GM18505 (cell line): ENCODE measurements around the gene SLCO3A1.

Experiments
- ATAC-seq: cut with Tn5 transposase; IDR thresholded peaks from one replicate; pipeline ENCODE4 v1.9.1; 2021; ENCODE audit not compliant: unreplicated experiment
- POLR2A ChIP-seq: IDR thresholded peaks from 4 replicates; pipeline ENCODE4 v1.6.1; 2011; ENCODE audit warnings: borderline replicate concordance; ENCODE audit not compliant: insufficient read depth, insufficient read length; ENCODE audit errors: extremely low read depth

The SLCO3A1 gene

DNA sequence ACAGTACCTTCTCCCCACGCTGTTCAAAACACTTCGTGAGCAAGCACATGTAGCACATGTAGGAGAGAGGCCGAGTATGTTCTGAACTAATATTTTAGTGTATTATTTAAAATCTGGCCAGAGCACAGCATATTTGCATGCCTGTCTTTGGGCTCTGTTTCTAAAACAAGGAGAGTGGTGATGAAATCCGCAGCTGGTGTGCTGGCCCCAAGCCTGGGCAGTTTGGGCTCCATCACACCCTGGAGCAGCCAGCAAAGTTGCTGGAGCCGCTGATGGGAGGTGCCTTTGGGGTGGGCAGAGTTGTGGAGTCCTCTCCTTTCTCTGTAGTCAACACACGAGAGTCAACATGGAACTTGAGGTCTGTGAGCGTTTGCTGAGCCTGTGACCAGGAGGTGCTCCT, 116.6 kb downstream of the SLCO3A1 start:
- TF ChIP-seq POLR2A, result no peak
- ATAC-seq, result no peak

DNA sequence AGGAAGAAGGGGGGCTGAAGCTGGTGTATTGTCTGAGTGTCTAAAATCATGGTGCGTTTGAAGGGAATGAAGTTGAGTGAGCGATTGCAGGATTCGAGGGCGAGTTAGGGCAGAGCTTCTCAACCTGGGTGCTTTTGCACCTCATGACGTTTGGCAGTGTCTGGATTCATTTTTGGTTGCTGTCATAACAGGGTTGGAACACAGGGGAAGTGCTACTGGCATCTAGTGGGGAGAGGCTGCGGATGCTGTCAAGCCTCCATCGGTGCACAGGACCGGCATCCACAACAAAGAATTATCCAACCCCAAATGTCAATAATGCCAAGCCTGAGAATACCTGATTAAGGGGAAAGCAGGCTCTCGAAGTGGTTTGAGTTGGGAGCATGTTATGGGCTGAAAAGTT, 120.0 kb downstream of the SLCO3A1 start:
- ATAC-seq, result no peak
- TF ChIP-seq POLR2A, result no peak

DNA sequence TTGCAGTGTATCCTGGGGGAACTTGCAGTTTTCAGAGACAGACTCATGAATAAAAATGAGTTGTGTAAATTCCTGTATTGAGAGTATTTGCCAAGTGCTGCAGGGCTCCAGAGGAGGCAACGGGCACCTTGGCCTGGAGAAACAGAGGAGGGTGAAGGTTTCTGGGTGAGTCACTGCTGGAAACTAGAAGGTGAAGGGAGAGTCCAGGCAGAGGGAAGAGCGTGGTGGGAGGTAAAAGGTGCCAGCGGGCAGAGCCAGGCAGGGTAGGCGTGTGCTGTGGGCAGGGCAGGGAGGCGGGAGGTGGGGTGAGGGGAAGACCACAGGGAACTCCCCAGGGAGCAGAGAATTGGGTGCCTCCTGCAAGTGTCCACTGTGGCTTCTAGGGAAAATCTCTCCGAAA, 120.8 kb downstream of the SLCO3A1 start:
- TF ChIP-seq POLR2A, result no peak
- ATAC-seq, result no peak

DNA sequence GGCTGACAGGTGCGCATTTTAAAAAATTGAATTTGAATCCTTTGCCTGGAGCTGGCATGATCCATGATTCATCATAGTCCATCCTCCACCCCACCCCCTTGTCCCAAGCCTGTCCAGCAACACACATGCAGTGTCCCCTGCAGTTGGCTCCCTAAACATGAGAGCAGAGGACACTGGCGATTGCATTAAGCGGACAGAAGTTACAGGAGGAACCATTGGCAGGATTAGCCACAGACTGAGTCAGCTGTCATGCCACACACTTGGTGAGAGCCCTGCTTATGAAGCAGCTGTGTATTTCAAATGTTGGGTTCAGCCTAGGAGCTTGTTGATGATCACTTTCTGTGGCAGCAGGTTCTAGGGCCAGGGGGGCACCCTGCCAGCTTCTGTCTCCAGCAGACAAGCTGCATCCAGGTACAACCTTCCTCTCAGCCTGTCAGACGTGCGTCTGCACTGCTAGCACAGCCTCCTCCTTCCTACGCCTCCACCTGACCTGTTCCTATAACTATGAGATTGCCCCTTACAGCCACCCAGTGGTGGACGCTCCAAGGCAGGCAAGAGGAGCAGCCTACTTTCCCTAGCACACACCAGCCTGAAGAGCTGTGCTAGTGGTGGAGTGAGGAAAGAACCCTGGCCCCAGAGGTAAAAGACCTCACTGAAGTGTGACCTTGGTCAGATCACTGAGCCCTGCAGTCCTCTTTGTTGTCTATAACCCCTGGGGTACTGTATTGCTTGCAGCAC, 121.9 kb downstream of the SLCO3A1 start:
- no peak for TF ChIP-seq POLR2A
- ATAC-seq, result no peak

DNA sequence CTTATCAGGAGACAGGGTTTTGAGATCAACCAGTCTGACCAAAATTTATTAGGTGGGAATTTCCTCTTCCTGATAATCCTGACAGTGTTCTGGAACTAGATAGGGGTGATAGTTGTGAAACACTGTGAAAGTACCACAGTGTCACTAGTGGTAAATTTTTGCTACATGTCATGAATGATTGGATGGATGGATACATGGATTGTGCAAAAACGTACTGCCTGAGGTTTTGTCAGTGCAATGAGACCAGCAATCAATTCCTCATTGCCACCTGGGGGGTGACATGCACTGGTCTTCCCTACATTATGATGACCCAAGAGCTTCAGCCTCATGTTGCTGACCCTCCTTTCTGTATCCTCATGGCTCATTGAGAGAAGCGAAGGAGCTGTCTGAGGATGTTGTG, 123.5 kb downstream of the SLCO3A1 start:
- TF ChIP-seq POLR2A, result no peak
- ATAC-seq, result no peak

DNA sequence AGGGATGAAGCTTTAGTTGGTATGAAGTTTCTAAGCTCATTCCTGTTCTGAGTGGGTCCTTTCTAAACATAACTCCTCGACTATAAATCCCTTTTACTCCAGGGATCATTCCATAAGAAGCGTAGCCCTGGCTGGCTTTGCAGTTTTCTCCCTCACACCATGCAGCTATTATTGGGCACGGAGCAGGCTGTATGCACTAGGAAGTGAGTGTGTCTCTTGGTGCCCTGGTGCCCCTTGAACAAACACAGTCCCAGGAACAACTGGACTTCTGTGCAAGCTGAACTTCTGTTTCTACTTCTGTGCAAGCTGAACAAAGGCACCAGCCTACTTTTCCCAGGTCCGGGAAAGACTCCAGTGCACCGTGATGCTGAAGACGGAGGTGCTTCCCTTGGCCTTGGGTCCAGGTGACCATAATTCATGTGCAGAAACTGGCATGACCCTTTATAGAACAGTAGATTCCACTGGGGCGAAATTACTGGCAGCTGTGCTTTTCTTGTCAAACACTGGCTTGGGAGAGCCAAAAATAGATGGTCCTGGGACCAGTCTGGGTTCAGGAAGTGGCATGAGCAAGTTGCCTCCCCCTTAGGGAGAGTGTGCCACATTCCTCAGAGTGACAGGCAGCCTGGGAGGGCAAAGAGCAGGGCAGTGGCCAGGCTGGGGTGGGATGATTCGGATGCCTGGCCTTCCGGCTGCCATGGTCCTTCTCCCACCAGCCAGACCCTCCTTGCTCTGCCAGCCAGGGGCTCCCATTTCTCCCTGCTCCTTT, 127.2 kb downstream of the SLCO3A1 start:
- ATAC-seq, result no peak
- no peak for TF ChIP-seq POLR2A

DNA sequence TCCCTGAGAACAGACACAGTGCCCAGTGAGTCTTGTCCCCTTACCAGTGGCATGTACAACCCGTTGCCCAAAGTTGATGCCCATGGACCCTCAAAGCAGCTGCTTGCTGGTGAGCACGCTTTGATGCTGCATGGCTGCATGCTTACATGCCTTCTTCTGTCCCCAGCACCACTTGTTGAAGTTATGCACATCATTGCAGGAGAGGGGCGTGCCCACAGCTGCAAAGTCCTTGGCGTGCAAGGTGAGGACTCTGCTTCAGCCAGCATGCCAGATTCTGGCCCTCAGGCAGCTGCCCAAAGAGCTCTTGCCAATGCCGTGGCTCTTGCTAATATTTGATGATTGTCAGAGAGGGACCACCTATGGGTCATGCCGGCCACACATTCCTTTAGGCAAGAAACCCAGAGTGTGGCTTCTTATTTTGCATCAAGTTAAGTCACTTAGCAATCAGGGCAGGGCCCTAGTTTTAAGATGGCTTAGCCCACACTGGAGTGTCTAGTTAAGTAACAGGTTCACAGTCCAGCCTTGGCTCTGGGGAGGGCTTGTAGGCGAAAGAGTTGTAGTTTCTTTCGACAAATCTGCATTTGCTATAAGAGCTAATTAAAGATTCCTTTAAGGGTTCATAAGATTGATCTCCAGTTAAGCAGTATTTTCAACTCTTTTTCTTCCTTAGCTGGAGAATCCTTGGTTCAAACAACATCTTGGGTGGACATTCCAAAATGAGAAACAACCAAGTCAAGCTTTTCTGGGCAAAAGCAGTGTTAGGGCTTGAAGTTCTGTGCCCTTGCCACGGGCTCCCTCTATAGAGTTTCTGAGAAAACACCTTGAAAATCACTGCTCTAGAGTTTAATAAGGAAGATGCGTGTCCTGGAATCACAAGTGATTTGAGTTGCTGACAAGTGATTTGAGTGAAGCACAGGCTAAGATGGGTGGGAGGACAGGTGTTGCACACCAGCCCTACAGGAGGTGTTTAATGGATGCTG, 128.6 kb downstream of the SLCO3A1 start:
- no peak for ATAC-seq
- no peak for TF ChIP-seq POLR2A

DNA sequence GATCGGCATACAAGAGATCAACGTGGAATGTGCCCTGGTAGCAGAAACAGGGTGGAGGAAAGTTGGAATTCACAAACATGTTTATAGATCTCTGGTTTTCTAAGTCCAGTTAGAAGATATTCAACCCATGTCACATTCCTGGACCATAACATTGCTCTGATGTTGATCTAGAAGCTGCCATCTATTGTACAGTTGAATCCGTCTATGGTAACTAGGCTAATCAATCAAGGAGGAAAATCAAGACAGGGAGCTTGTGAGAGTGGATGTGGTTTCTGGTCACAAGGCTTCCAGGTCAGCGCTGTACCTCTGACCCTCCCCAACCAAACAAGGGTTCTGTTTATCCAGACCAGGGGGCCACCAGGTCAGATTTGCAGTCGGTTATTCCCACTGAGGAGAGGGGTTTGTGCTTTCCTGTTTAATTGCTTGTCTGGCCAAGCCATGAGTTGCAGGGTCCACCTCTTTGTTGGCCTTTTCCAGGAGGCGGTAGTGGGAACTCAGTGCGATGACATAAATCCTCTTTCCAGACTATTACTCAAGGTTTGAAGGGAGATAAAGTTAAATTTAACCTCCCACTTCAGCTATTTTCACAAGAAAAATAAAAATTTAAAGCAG, 130.3 kb downstream of the SLCO3A1 start:
- TF ChIP-seq POLR2A, result no peak
- no peak for ATAC-seq

DNA sequence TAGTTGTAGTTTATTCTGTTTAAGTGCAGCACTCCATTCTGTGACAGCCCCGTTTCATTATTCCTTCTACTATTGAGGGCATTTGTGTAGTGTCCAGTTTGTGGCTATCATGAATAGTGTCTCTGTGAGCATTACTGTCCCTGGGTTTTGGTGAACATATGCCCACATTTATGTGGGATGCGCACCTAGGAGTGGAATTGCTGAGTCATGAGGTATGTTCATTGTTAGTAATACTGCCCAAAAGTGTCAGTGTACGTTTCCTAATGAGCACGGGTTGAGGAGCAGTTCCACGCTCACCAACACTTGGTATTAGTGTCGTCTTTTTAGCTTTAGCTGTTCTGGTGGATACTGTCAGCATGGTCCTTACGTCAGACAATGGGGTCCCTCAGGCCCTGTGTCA, 131.8 kb downstream of the SLCO3A1 start:
- no peak for TF ChIP-seq POLR2A
- ATAC-seq, result no peak

DNA sequence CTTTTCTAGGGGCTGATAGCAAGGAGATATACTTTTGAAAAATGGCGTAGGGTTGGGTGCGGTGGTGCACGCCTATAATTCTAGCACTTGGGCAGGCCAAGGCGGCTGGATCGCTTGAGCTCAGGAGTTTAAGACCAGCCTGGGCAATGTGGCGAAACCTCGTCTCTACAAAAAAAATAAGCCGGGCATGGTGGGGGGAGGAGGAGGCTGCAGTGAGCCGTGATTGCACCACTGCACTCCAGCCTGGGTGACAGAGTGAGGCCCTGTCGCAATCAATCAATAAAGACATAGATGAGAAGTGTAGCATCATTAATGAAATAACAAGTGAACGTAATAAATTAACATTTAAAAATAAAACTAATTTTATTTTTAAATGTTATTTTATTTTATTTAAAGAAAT, 134.6 kb downstream of the SLCO3A1 start:
- no peak for ATAC-seq
- no peak for TF ChIP-seq POLR2A

DNA sequence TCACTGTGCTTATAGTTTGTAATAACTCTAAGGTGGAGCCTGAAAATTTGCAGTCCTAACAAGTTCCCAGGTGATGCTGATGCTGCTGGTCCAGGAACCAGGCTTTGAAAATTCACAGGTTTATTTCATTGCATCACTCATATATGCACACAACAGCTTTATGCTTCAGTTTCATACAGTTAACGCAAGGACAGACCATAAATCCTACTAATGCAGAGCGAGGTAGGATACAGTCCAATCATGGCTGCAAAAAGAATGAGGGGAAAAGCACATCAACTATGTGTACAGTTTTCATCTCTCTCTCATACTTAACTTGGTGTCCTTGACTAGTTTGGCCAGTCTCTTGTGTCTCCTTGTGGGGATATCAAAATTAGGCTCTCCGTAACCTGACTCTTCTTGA, 135.1 kb downstream of the SLCO3A1 start:
- no peak for TF ChIP-seq POLR2A
- ATAC-seq, result no peak

DNA sequence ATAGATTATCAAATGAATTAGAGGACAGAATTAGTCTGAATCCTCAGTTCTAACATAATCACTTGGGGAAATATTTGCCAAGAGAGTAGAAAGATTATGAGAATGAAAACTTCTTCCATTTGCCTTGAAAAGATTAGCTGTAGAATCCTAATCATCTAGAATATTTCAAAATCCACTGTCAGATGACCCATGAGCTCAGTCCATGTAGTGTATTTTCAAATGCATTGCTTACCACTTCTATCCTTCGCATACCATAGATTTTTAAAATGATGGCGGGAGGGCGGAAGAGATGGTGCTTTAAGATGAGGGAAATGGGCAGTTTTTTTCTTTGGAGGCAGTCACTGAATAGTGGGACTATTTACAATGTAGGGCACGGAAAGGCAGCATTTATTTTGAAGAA, 136.3 kb downstream of the SLCO3A1 start:
- no peak for ATAC-seq
- no peak for TF ChIP-seq POLR2A

DNA sequence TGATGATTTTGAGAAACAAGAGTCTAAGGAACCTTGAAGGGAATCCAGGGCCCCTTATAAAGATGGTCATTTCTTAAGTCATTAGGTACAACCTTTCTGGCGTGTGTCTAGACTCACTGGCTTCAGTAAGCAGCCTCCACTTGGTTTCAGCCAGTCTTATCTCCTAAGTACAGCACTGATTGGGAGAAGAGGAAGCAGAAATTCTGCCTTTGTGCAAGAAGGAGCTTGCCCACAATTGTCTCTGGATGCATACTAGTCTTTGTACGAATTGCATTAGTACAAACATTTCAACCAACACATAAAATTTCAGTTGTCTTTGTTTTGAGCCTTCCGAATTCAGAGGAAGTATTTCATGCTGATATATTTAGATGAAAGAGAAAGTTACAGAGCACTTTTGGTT, 139.4 kb downstream of the SLCO3A1 start:
- TF ChIP-seq POLR2A, result no peak
- no peak for ATAC-seq
